ENCODE measurements around the gene STMN3.

The STMN3 gene

GRCh38 chr20:63596423-63596822, 56.8 kb downstream of the STMN3 start:
- Histone ChIP-seq H3K36me3 (ENCODE audit: control insufficient read depth in 2 of 2, insufficient read depth in 1 of 2, low read length in 2 of 2) (peaks cover 11 to 65% of the 10 kb centered on the region in 2 experiments), H3K27ac (ENCODE audit: extremely low read depth, low read depth, low read length) (no peak overlapping the region), H3K4me3 (ENCODE audit: low read depth, low read length) (no peak overlapping the region), H3K4me1 (ENCODE audit: control insufficient read depth, insufficient read depth, low read length) (no peaks in the 10 kb centered on the region), H3K9me3 (ENCODE audit: control insufficient read depth, insufficient read depth, low read depth, low read length) (no peaks in the 10 kb centered on the region)
- TF ChIP-seq ZNF174 (tag by site-specific recombination; IDR thresholded peaks at IDR 0.05) (no peak), ZNF404 (tag by site-specific recombination; IDR thresholded peaks at IDR 0.05) (no peak), ZBTB7A (tag by site-specific recombination; IDR thresholded peaks at IDR 0.05; ENCODE audit: low read depth) (no peak), ZNF426 (tag by site-specific recombination; IDR thresholded peaks at IDR 0.05) (no peak), SETDB1 (IDR thresholded peaks at IDR 0.05; ENCODE audit: insufficient read length, low read length) (no peak), KLF16 (tag by site-specific recombination; IDR thresholded peaks at IDR 0.05) (no peak), ZNF658 (tag by site-specific recombination; IDR thresholded peaks at IDR 0.05) (no peak), ZNF785 (tag by site-specific recombination; IDR thresholded peaks at IDR 0.05) (no peak), ZNF133 (tag by site-specific recombination; IDR thresholded peaks at IDR 0.05) (no peak), ZNF473 (tag by site-specific recombination; IDR thresholded peaks at IDR 0.05) (no peak), ZNF544 (tag by site-specific recombination; IDR thresholded peaks at IDR 0.05) (no peak)
- ChIA-PET CTCF (no interaction called here), POLR2A (no interaction called here)

GRCh38 chr20:63595416-63596127, 57.7 kb downstream of the STMN3 start:
- TF ChIP-seq ZNF600 (tag by site-specific recombination; IDR thresholded peaks at IDR 0.05) (0 out of 2 replicates have a peak, but pooled peaks have one; percentile 25), FEZF1 (tag by site-specific recombination; IDR thresholded peaks at IDR 0.05) (no peak)
- no peaks in the 10 kb centered on the region for H3K9me3 ChIP-seq (ENCODE audit: control insufficient read depth, insufficient read depth, low read depth, low read length)
- CTCF ChIA-PET, result no interaction called here
- POLR2A ChIA-PET, result no interaction called here
- H3K27ac ChIP-seq (ENCODE audit: extremely low read depth, low read depth, low read length), result no peak overlapping the region
- no peak overlapping the region for H3K4me3 ChIP-seq (ENCODE audit: low read depth, low read length)
- H3K36me3 ChIP-seq (ENCODE audit: control insufficient read depth in 2 of 2, insufficient read depth in 1 of 2, low read length in 2 of 2), result peaks cover 6 to 64% of the 10 kb centered on the region in 2 experiments; a peak in 2 of 3 replicates
- no peaks in the 10 kb centered on the region for H3K4me1 ChIP-seq (ENCODE audit: control insufficient read depth, insufficient read depth, low read length)

GRCh38 chr20:63594043-63594561, 59.1 kb downstream of the STMN3 start:
- CTCF ChIA-PET, result no interaction called here
- Histone ChIP-seq H3K4me1 (ENCODE audit: control insufficient read depth, insufficient read depth, low read length) (no peaks in the 10 kb centered on the region), H3K9me3 (ENCODE audit: control insufficient read depth, insufficient read depth, low read depth, low read length) (no peaks in the 10 kb centered on the region), H3K27ac (ENCODE audit: extremely low read depth, low read depth, low read length) (no peak overlapping the region), H3K4me3 (ENCODE audit: low read depth, low read length) (no peak overlapping the region), H3K36me3 (ENCODE audit: control insufficient read depth in 2 of 2, insufficient read depth in 1 of 2, low read length in 2 of 2) (peaks cover 6 to 68% of the 10 kb centered on the region in 2 experiments; a peak in 2 of 3 replicates)
- POLR2A ChIA-PET, result no interaction called here
- TF ChIP-seq ZNF701 (tag by site-specific recombination; IDR thresholded peaks at IDR 0.05), result no peak
- TF ChIP-seq ZFP3 (tag by site-specific recombination; IDR thresholded peaks at IDR 0.05; ENCODE audit: low read depth), result no peak
- no peak for TF ChIP-seq ZNF398 (tag by site-specific recombination; IDR thresholded peaks at IDR 0.05)
- TF ChIP-seq HOXA7 (CRISPR knock-in tag; IDR thresholded peaks at IDR 0.05; ENCODE audit: borderline replicate concordance), result no peak
- TF ChIP-seq ZNF670 (tag by site-specific recombination; IDR thresholded peaks at IDR 0.05; ENCODE audit: low read depth), result no peak
- TF ChIP-seq ZNF335 (tag by site-specific recombination; conservative IDR thresholded peaks at IDR 0.05), result no peak
- TF ChIP-seq AEBP2 (tag by site-specific recombination; IDR thresholded peaks at IDR 0.05; ENCODE audit: borderline replicate concordance), result no peak
- no peak for TF ChIP-seq ZNF26 (tag by site-specific recombination; IDR thresholded peaks at IDR 0.05)
- TF ChIP-seq ZNF362 (tag by site-specific recombination; IDR thresholded peaks at IDR 0.05), result no peak
- TF ChIP-seq ZNF530 (tag by site-specific recombination; IDR thresholded peaks at IDR 0.05; ENCODE audit: low read depth), result no peak
- TF ChIP-seq RBAK (tag by site-specific recombination; IDR thresholded peaks at IDR 0.05), result no peak
- no peak for TF ChIP-seq ZNF354C (tag by site-specific recombination; IDR thresholded peaks at IDR 0.05; ENCODE audit: borderline replicate concordance, low read depth)

Data from HEK293 (cell line).